OCI-LY1 (cell line): ENCODE measurements around the gene CCN6.

ENCODE experiments used
- EZH2 ChIP-seq: fragments of 200-600 bp; sonication (generic), shearing (Covaris generic); IDR thresholded peaks from 2 replicates; pipeline ENCODE4 v1.8.0; 2017; ENCODE audit warnings: borderline replicate concordance, mixed run types, mild to moderate bottlenecking, antibody characterized with exemption, low read length, moderate library complexity, mixed read lengths
- TF ChIP-seq, protein P1 (sequence below): fragments of 200-600 bp; sonication (generic), shearing (Covaris generic); IDR thresholded peaks from 2 replicates; pipeline ENCODE4 v1.5.1; 2017; ENCODE audit warnings: mild to moderate bottlenecking, antibody characterized with exemption, low read length, moderate library complexity, mixed read lengths

DNA sequence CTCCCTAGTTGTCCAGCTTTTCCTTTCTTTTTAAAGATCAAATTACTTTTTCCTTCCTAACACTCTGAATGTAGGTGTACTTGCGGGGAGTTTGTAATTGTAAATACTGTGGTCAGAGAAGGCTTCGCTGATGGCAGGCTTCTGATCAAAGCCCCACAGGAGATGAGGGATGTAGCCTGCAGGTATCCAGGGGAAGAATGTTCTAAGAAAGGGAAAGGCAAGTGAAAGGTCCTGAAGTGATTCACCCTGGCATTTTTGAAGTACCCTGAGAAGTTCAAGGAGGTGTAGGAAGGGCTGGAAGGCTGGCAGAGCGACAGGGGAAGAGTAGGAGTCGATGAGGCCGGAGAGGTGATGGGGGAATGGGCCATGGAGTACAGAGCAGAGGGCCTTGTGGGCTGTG is 38.2 kb upstream of the CCN6 start:
- TF ChIP-seq, protein P1, sequence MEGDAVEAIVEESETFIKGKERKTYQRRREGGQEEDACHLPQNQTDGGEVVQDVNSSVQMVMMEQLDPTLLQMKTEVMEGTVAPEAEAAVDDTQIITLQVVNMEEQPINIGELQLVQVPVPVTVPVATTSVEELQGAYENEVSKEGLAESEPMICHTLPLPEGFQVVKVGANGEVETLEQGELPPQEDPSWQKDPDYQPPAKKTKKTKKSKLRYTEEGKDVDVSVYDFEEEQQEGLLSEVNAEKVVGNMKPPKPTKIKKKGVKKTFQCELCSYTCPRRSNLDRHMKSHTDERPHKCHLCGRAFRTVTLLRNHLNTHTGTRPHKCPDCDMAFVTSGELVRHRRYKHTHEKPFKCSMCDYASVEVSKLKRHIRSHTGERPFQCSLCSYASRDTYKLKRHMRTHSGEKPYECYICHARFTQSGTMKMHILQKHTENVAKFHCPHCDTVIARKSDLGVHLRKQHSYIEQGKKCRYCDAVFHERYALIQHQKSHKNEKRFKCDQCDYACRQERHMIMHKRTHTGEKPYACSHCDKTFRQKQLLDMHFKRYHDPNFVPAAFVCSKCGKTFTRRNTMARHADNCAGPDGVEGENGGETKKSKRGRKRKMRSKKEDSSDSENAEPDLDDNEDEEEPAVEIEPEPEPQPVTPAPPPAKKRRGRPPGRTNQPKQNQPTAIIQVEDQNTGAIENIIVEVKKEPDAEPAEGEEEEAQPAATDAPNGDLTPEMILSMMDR: no peak
- no peak for TF ChIP-seq EZH2
